NT2/D1 (cell line): ENCODE results near the gene ZBTB22.
"Not testable (repeated sequence)": the region's sequence is repeated elsewhere in the genome, so short reads cannot be mapped to it uniquely, and the experiment has no call there.

Experiments
- DNase-seq: peaks from one replicate; pipeline ENCODE4 v3.0.0-alpha.2; 2011; ENCODE audit warnings: low read depth, low spot score
- H3K27me3 ChIP-seq: 2 replicates; pipeline ENCODE4 v1.6.0; 2011; ENCODE audit warnings: mild to moderate bottlenecking; ENCODE audit not compliant: insufficient read length, insufficient read depth
- H3K36me3 ChIP-seq: 2 replicates; pipeline ENCODE4 v1.6.1; 2011; ENCODE audit warnings: mild to moderate bottlenecking, low read length, mixed read lengths; ENCODE audit not compliant: insufficient read depth, insufficient read length
- H3K4me1 ChIP-seq: 2 replicates; pipeline ENCODE4 v1.5.1; 2011; ENCODE audit not compliant: insufficient read depth, insufficient read length
- H3K4me3 ChIP-seq: 2 replicates; pipeline ENCODE4 v1.5.1; 2011; ENCODE audit warnings: low read depth; ENCODE audit not compliant: insufficient read length
- H3K9ac ChIP-seq: 2 replicates; pipeline ENCODE4 v1.6.0; 2011; ENCODE audit warnings: low read depth; ENCODE audit not compliant: insufficient read length
- H3K9me3 ChIP-seq: 2 replicates; pipeline ENCODE4 v1.5.1; 2011; ENCODE audit warnings: mild to moderate bottlenecking, low read length; ENCODE audit not compliant: insufficient read depth
- SUZ12 ChIP-seq: IDR thresholded peaks from 2 replicates; pipeline ENCODE4 v1.6.1; 2011; ENCODE audit not compliant: insufficient read length, insufficient read depth; ENCODE audit errors: extremely low read depth
- YY1 ChIP-seq: IDR thresholded peaks from 2 replicates; pipeline ENCODE4 v1.6.1; 2011; ENCODE audit not compliant: insufficient read length, insufficient read depth
- ZNF274 ChIP-seq: IDR thresholded peaks from 2 replicates; pipeline ENCODE4 v1.6.1; 2011; ENCODE audit warnings: mild to moderate bottlenecking, low read depth, low read length

Gene ZBTB22

DNA sequence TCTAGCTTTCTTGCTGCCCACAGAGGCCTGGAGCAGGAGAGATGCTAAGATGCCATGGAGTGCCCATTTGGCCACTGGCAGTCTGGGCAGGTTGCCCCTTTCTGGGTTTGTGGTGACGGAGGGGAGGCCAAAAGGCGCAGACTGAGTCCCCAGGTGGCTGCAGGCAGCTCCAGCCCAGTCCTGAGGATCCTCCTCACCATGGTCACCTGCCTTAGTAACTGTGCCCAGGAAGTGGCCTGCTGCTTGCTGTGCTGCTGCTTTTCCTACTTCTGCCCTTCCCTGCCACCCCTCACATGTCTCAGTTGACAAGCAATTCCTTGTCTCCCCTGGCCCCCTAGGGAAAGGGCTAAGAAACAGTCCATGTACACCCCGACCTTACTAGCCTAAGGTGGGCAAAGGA lies 38.8 kb upstream of the ZBTB22 start:
- Histone ChIP-seq H3K27me3 (no peaks in the 10 kb centered on the region), H3K9ac (no peak overlapping the region), H3K9me3 (peaks cover 13% of the 10 kb centered on the region; the same call in 1 of the 2 replicates), H3K36me3 (no peaks in the 10 kb centered on the region), H3K4me1 (no peaks in the 10 kb centered on the region), H3K4me3 (no peak overlapping the region)
- no peak for DNase-seq
- TF ChIP-seq ZNF274 (no peak), SUZ12 (no peak), YY1 (no peak)

DNA sequence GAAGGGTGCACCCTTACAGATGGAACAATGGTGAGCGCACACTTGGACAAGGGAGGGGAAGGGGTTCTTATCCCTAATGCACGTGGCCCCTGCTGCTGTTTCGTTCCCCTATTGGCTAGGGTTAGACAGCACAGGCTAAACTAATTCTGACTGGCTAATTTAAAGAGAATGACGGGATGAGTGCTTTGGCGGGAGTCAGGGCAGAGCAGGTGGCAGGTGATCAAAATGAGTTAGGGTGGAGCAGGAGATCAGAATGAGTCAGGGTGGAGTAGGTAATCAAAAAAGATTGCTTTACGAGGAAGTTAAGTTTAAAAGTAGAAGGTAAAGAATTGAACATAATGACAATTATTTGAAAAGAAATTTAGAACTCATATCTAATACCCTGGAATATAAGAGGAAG lies 38.3 kb upstream of the ZBTB22 start:
- not testable (repeated sequence) for H3K4me3 ChIP-seq, H3K9ac ChIP-seq, H3K4me1 ChIP-seq, H3K27me3 ChIP-seq, H3K36me3 ChIP-seq, DNase-seq
- H3K9me3 ChIP-seq, result peaks cover 13% of the 10 kb centered on the region; the same call in 1 of the 2 replicates

- no peak overlapping the region for H3K9ac ChIP-seq
- H3K36me3 ChIP-seq, result no peaks in the 10 kb centered on the region
- H3K4me1 ChIP-seq, result no peaks in the 10 kb centered on the region
- TF ChIP-seq ZNF274, result no peak
- TF ChIP-seq YY1, result no peak
- TF ChIP-seq SUZ12, result no peak
- DNase-seq, result no peak
- H3K27me3 ChIP-seq, result peaks cover 6% of the 10 kb centered on the region
- no peak overlapping the region for H3K4me3 ChIP-seq
- no peaks in the 10 kb centered on the region for H3K9me3 ChIP-seq
These were observed 30.3 kb upstream of the ZBTB22 start for GRCh38 chr6:33347816-33348215.

- DNase-seq, H3K9me3 ChIP-seq, H3K9ac ChIP-seq, H3K4me1 ChIP-seq, H3K36me3 ChIP-seq, H3K4me3 ChIP-seq, H3K27me3 ChIP-seq: not testable (repeated sequence)
These were observed 29.4 kb upstream of the ZBTB22 start for GRCh38 chr6:33346972-33347371.

GRCh38 chr6:33344701-33345697 lies 27.5 kb upstream of the ZBTB22 start:
- Histone ChIP-seq H3K4me3 (no peak overlapping the region), H3K4me1 (no peaks in the 10 kb centered on the region), H3K9ac (no peak overlapping the region), H3K36me3 (no peaks in the 10 kb centered on the region), H3K9me3 (no peaks in the 10 kb centered on the region), H3K27me3 (peaks cover 6% of the 10 kb centered on the region)
- DNase-seq, result no peak
- TF ChIP-seq SUZ12, result no peak
- no peak for TF ChIP-seq YY1
- no peak for TF ChIP-seq ZNF274

DNA sequence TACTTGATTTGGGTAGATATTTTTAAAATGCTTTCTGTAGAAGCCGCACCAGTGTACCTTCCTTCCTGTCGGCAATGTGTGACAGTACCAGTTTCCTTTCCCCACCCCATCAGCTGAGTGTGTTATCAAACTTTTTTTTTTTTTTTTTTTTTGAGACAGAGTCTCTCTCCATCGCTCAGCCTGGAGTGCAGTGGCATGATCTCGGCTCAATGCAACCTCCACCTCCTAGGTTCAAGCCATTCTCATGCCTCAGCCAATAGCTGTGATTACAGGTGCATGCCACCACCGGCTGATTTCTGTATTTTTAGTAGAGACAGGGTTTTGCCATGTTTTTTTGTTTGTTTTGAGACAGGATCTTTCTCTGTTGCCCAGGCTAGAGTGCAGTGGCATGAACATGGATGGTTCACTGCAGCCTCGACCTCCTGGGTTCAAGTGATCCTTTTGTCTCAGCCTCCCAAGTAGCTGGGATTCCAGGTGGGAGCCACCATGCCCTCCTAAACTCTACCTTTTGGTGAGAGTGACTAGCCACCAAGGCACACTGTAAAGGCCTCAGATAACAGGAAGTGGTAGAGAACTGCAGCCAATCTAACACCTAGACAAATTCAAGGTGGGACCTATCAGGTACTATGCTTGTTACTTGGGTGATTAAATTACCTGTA lies 26.5 kb upstream of the ZBTB22 start:
- Histone ChIP-seq H3K4me1 (no peaks in the 10 kb centered on the region), H3K27me3 (peaks cover 6% of the 10 kb centered on the region), H3K9me3 (no peaks in the 10 kb centered on the region), H3K9ac (no peak overlapping the region), H3K36me3 (no peaks in the 10 kb centered on the region), H3K4me3 (no peak overlapping the region)
- no peak for DNase-seq
- TF ChIP-seq ZNF274 (no peak), YY1 (no peak), SUZ12 (no peak)

DNA sequence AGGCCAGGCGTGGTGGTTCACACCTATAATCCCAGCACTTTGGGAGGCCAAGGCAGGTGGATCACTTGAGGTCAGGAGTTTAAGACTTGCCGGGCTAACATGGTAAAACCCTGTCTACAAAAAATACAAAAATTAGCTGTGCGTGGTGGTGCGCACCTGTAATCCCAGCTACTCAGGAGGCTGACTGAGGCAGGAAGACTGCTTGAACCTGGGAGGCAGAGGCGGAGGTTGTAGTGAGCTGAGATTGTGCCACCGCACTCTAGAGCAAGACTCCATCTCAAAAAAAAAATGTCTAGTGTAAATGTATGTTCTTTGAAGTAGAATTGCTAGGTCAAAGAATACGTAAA lies 26.0 kb upstream of the ZBTB22 start:
- H3K4me1 ChIP-seq, H3K9me3 ChIP-seq, H3K9ac ChIP-seq, H3K36me3 ChIP-seq, H3K27me3 ChIP-seq, DNase-seq, H3K4me3 ChIP-seq: not testable (repeated sequence)
